Muscle of back (tissue), 11 donors: Measurements from ENCODE around the gene FNIP1. TPM values are rescaled to one million over a fixed set of nuclear protein-coding genes. Genes with fewer than 3 reads are reported as not detected.
"Not testable (repeated sequence)": the region's sequence is repeated elsewhere in the genome, so short reads cannot be mapped to it uniquely, and the experiment has no call there.

Source experiments
- DNase-seq, 3 donors: peaks; one replicate each; pipeline versions ENCODE4 v3.0.0 to v3.0.0-alpha.2; 2013
- polyA plus RNA-seq, 10 donors: library from polyadenylated mRNA; unstranded; fragments of 120-200 nt; gene quantifications; one replicate each; pipeline ENCODE4 v1.2.1, GENCODE V29; 2013; ENCODE audit not compliant: insufficient read length in 10 of 10

FNIP1 gene
- polyA plus RNA-seq, 10 donors: 10.6 to 18.5 (median 13.1) TPM

DNA sequence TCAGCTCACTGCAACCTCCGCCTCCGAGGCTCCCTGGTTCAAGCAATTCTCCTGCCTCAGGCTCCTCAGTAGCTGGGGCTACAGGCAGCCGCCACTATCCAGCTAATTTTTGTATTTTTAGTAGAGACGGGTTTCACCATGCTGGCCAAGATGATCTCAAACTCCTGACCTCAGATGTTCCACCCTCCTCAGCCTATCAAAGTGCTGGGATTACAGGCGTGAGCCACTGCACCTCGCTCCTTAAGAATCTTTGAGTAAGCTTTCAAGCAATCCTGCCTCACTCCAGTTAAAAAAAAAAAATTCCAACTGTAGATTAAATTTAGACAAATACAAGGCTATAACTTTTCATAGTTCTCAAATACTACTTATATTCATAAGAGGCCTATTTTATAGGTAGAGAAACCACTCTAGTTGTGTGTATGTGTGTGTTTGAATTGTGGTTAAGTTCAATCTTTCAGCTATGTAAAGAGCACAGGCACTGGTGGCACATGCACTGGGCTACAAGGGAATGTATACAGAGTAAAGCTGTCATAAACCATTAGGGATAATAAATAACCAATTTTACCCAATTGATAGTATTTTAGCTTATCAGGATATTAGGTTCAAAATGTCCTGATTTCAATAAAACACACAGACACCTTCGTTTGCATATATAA, 111.2 kb downstream of the FNIP1 start:
- DNase-seq: no peak

- DNase-seq: no peak
Measured at GRCh38 chr5:131684595-131684994, 112.2 kb downstream of the FNIP1 start.

GRCh38 chr5:131684051-131684450, 112.8 kb downstream of the FNIP1 start:
- no peak for DNase-seq

DNA sequence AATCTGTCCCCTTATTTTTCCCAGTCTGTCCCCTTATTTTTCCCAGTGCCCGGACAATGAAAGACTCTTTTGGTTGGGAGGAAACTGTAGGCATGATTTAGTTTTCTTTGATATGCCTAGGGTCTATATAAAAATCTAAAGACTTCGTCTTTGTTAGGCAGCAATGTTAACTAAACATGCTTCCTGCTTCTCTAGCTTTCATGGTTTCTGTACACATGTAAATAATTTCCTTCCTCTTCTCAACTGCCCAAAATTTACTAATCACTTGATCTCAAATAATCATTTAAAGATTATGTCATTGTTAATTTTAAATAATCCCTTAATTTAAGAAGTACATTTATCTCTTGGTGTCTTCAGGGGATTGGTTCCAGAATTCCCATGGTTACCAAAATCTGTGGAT, 114.0 kb downstream of the FNIP1 start:
- DNase-seq: no peak

GRCh38 chr5:131682175-131682574, 114.6 kb downstream of the FNIP1 start:
- no peak for DNase-seq

- peak in 1 of 3 donors; percentile 17 for DNase-seq
Measured at GRCh38 chr5:131679911-131680310, 116.9 kb downstream of the FNIP1 start.

DNA sequence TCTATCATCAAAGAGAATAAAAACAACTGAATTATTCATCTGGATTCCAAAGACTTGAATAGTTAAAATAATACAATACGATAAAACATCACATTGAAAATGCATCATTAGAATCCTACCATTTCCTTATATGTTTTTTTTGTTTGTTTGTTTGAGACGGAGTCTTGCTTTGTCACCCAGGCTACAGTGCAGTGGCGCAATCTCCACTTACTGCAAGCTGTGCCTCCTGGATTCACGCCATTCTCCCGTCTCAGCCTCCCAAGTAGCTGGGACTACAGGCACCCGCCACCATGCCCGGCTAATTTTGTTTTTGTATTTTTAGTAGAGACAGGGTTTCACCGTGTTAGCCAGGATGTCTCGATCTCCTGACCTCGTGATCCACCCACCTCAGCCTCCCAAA, 118.5 kb downstream of the FNIP1 start:
- DNase-seq: not testable (repeated sequence)

DNA sequence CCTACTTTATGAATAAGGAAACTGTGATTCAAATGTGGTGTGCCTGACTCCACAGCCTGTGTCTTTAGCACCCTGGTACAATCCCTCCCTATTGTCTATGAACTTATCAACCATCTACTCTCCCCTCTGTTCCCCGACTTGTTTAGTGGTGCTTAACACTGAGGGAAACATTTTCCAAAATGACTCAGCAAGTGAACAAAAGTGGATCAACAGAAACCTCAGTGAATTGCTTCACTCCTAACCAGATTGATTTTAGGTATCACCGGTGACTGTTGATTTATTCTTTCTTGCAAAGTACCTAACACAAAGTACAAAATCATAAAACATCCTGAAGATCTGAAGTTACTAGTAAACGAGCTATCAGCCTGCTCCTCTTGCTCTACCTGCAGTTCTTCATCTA, 119.7 kb downstream of the FNIP1 start:
- DNase-seq: no peak

GRCh38 chr5:131672776-131673175, 124.0 kb downstream of the FNIP1 start:
- no peak for DNase-seq

GRCh38 chr5:131671994-131672655, 124.7 kb downstream of the FNIP1 start:
- DNase-seq: peak; percentile 56 to 76 (median 75)

- no peak for DNase-seq
Measured at GRCh38 chr5:131671409-131671808, 125.4 kb downstream of the FNIP1 start.

DNA sequence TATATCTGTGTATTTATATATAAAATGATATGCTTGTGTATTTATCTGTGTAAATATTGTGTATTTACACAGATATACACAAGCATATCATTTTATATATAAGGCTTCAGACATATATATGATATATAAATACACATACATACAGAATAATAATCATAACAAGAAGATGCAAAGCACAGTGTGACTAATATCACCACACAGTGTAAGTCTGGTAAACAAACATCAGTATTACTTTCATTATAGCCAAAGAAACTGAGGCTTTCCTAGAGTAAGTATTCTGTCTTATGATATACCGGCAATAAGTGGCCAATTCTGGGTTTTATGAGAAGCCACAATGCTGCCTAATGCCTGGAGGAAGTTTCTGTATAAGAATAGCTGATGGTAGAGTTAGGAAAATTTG, 131.9 kb downstream of the FNIP1 start:
- no peak for DNase-seq

GRCh38 chr5:131661933-131662332, 134.9 kb downstream of the FNIP1 start:
- DNase-seq: no peak

- no peak for DNase-seq
Measured at GRCh38 chr5:131659841-131660240, 137.0 kb downstream of the FNIP1 start.

DNA sequence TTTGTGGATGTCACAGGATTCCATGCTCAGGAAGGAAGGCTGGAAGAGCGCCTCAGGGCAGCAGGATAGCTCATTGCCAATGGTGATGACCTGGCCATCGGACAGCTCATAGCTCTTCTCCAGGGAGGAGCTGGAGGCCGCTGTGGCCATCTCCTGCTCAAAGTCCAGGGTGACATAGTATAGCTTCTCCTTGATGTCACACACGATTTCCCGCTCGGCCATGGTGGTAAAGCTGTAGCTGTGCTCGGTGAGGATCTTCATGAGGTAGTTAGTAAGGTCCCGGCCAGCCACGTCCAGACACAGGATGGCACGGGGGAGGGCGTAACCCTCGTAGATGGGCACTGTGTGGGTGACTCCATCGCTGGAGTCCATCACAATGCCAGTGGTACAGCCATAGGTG, 137.5 kb downstream of the FNIP1 start:
- DNase-seq: no peak

DNA sequence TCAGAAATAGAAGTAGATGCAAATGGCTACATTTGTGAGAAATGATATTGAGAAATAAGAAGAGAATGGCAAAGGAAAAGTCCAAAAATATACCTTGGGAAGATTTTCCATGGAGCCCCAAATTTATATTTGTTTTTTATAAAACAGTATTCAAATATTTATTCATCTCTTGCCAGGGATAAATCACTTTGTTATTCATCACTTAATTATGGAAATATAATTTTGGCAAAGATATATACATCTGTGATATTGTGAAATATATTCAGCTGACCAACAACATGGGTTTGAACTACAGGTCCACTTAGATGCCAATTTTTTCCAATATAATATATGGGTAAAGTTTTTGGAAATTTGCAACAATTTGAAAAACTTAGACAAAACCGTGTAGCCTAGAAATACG, 142.0 kb downstream of the FNIP1 start:
- DNase-seq: no peak

GRCh38 chr5:131654309-131654708, 142.5 kb downstream of the FNIP1 start:
- DNase-seq: no peak

- DNase-seq: no peak
Measured at GRCh38 chr5:131649161-131649560, 147.7 kb downstream of the FNIP1 start.

DNA sequence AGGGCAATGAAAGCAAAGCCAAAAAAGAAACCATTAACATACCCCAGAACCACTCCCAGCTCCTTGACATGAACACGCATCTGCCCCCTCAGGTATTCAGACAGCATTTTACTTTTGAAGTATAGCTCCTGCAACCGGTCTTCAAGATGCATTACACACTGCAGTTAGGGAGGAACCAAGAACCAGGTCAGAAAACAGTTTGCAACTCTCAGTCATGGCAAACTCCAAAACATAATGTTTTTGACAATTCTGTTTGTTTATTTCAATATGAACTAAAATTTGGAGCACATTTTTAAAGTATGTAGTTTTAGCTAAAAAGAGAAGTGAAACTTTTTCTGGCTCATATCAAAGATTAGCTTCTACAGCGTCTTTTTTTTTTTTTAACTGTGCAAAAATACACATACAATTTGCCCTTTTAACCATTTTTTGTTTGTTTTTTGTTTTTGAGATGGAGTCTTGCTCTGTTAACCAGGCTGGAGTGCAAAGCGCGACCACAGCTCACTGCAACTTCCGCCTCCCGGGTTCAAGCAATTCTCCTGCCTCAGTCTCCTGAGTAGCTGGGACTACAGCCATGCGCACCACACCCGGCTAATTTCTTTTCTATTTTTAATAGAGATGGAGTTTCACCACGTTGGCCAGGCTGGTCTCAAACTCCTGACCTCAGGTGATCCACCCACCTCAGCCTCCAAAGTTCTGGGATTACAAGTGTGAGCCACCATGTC, 149.6 kb downstream of the FNIP1 start:
- DNase-seq: no peak

- no peak for DNase-seq
Measured at GRCh38 chr5:131644822-131645221, 152.0 kb downstream of the FNIP1 start.

GRCh38 chr5:131644370-131644769, 152.4 kb downstream of the FNIP1 start:
- no peak for DNase-seq

DNA sequence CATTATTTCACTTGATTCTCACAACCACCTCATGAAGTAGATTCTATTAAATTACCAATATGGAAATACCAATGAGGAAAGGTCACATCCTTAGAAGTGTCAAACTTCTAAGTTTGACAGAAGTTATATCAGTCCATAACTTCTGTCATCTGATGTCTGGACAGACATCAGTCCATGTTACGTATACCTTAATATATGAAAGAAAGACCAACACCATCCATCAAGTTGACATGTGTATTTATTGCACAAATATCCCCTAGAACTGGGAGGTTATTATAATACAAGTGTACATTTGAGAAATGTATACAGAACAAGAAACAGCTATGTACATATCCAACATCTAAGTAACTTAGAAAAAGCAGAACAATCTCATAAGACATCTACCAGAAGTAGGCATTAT, 155.3 kb downstream of the FNIP1 start:
- no peak for DNase-seq
